WTC11 (cell line): ENCODE data around the gene STAB2. TPM values are rescaled to one million over a fixed set of nuclear protein-coding genes. Genes with fewer than 3 reads are reported as not detected.

Experiments
- ATAC-seq: fragments of 200-7000 bp; cut with Tn5 transposase; 2 replicates; pipeline ENCODE4 v1.10.0; 2021; ENCODE audit warnings: mild to moderate bottlenecking, moderate library complexity
- CTCF ChIA-PET: fragments of 300-600 bp; sonication (Branson Sonifier 250); formaldehyde crosslinking; loops from one replicate; lab custom pipeline; 2021; ENCODE audit warnings: antibody characterized with exemption; lab: Charles Lee
- POLR2A ChIA-PET: fragments of 350-600 bp; sonication (Branson Sonifier 250); formaldehyde crosslinking; loops from one replicate; lab custom pipeline; 2021; ENCODE audit warnings: antibody characterized with exemption; lab: Charles Lee
- DNase-seq: peaks from one replicate; pipeline ENCODE4 v3.0.0; 2021; ENCODE audit warnings: low spot score
- H3K27ac Mint-ChIP-seq: 2 replicates; pipeline ENCODE4 v1.8.0; 2021; ENCODE audit warnings: mixed read lengths
- H3K27me3 Mint-ChIP-seq: 2 replicates; pipeline ENCODE4 v1.8.0; 2021; ENCODE audit warnings: low read depth, mild to moderate bottlenecking, moderate library complexity, mixed read lengths
- H3K36me3 Mint-ChIP-seq: 2 replicates; pipeline ENCODE4 v1.8.0; 2021; ENCODE audit warnings: mixed read lengths
- H3K4me1 Mint-ChIP-seq: 2 replicates; pipeline ENCODE4 v1.8.0; 2022; ENCODE audit warnings: mixed read lengths
- H3K4me3 Mint-ChIP-seq: 2 replicates; pipeline ENCODE4 v1.8.0; 2021; ENCODE audit warnings: mild to moderate bottlenecking, moderate library complexity, mixed read lengths
- H3K9me3 Mint-ChIP-seq: 2 replicates; pipeline ENCODE4 v1.8.0; 2021; ENCODE audit warnings: mixed read lengths
- ESRRA ChIP-seq: sonication (generic); formaldehyde crosslinking; IDR thresholded peaks from 2 replicates; pipeline ENCODE4 v1.8.1; 2022; ENCODE audit warnings: mild to moderate bottlenecking, missing genetic modification reagents, borderline replicate concordance
- GTF2I ChIP-seq: fragments of 250-450 bp; sonication (Bioruptor Pico); conservative IDR thresholded peaks from 2 replicates; pipeline ENCODE4 v1.4.0; 2021; ENCODE audit warnings: mild to moderate bottlenecking
- HMGA2 ChIP-seq: fragments of 250-450 bp; sonication (Bioruptor Pico); IDR thresholded peaks from 2 replicates; pipeline ENCODE4 v1.4.0; 2021; ENCODE audit warnings: mild to moderate bottlenecking, moderate library complexity
- JAZF1 ChIP-seq: fragments of 250-450 bp; sonication (Bioruptor Pico); IDR thresholded peaks from 2 replicates; pipeline ENCODE4 v1.9.0; 2021; ENCODE audit warnings: moderate library complexity, mild to moderate bottlenecking, inconsistent platforms
- MXD4 ChIP-seq: fragments of 250-450 bp; sonication (Bioruptor Pico); IDR thresholded peaks from 2 replicates; pipeline ENCODE4 v1.8.0; 2021; ENCODE audit warnings: mild to moderate bottlenecking, moderate library complexity, borderline replicate concordance
- NFYB ChIP-seq: sonication (generic); formaldehyde crosslinking; conservative IDR thresholded peaks from 2 replicates; pipeline ENCODE4 v1.8.0; 2022; ENCODE audit warnings: low read depth, missing genetic modification reagents
- OVOL2 ChIP-seq: fragments of 250-450 bp; sonication (Bioruptor Pico); IDR thresholded peaks from 2 replicates; pipeline ENCODE4 v1.9.0; 2021; ENCODE audit warnings: mild to moderate bottlenecking, borderline replicate concordance
- SMAD4 ChIP-seq: sonication (generic); formaldehyde crosslinking; IDR thresholded peaks from 2 replicates; pipeline ENCODE4 v1.8.0; 2022; ENCODE audit warnings: mild to moderate bottlenecking, missing genetic modification reagents
- total RNA-seq: library from RNA; stranded (reverse); gene quantifications from 3 replicates; pipeline ENCODE4 v1.2.3, GENCODE V29; 2021
- TF ChIP-seq, protein P1 (sequence below): sonication (generic); formaldehyde crosslinking; IDR thresholded peaks from 2 replicates; pipeline ENCODE4 v1.8.0; 2022; ENCODE audit warnings: missing genetic modification reagents
- TF ChIP-seq, protein P2 (sequence below): sonication (generic); formaldehyde crosslinking; IDR thresholded peaks from 2 replicates; pipeline ENCODE4 v1.8.1; 2022; ENCODE audit warnings: low read depth, mild to moderate bottlenecking, moderate library complexity, missing genetic modification reagents, borderline replicate concordance
- TF ChIP-seq, protein P3 (sequence below): fragments of 250-450 bp; sonication (Bioruptor Pico); IDR thresholded peaks from 2 replicates; pipeline ENCODE4 v1.8.0; 2021; ENCODE audit warnings: mild to moderate bottlenecking
- TF ChIP-seq, protein P4 (sequence below): fragments of 250-450 bp; sonication (Bioruptor Pico); IDR thresholded peaks from 2 replicates; pipeline ENCODE4 v1.9.0; 2021; ENCODE audit warnings: mild to moderate bottlenecking
- TF ChIP-seq, protein P5 (sequence below): sonication (generic); formaldehyde crosslinking; IDR thresholded peaks from 2 replicates; pipeline ENCODE4 v1.8.1; 2023; ENCODE audit warnings: mild to moderate bottlenecking, moderate library complexity, missing genetic modification reagents
- TF ChIP-seq, protein P6 (sequence below): fragments of 250-450 bp; sonication (Bioruptor Pico); IDR thresholded peaks from 2 replicates; pipeline ENCODE4 v1.9.0; 2021; ENCODE audit warnings: moderate library complexity, mild to moderate bottlenecking, inconsistent platforms, borderline replicate concordance

Gene STAB2
- total RNA-seq, 1 experiment from 2014 or later = 0.48 TPM

DNA sequence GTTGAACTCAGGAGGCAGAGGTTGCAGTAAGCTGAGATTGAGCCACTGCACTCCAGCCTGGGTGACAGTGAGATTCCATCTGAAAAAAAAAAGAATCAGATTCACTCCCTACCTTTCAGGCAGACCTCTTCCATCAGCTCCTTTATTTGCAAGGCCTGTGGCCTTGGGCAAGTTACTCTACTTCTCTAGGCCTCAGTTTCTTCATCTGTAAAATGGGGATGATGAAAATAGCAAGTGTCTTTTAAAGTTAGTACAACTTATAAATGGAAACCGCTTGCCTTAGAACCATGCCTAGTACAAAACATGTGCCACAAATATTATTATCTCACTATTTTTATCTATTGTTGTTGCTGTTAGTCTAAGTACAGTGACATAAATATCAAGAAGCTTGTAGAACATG is 84.3 kb downstream of the STAB2 start (continued):
- TF ChIP-seq, protein P1, sequence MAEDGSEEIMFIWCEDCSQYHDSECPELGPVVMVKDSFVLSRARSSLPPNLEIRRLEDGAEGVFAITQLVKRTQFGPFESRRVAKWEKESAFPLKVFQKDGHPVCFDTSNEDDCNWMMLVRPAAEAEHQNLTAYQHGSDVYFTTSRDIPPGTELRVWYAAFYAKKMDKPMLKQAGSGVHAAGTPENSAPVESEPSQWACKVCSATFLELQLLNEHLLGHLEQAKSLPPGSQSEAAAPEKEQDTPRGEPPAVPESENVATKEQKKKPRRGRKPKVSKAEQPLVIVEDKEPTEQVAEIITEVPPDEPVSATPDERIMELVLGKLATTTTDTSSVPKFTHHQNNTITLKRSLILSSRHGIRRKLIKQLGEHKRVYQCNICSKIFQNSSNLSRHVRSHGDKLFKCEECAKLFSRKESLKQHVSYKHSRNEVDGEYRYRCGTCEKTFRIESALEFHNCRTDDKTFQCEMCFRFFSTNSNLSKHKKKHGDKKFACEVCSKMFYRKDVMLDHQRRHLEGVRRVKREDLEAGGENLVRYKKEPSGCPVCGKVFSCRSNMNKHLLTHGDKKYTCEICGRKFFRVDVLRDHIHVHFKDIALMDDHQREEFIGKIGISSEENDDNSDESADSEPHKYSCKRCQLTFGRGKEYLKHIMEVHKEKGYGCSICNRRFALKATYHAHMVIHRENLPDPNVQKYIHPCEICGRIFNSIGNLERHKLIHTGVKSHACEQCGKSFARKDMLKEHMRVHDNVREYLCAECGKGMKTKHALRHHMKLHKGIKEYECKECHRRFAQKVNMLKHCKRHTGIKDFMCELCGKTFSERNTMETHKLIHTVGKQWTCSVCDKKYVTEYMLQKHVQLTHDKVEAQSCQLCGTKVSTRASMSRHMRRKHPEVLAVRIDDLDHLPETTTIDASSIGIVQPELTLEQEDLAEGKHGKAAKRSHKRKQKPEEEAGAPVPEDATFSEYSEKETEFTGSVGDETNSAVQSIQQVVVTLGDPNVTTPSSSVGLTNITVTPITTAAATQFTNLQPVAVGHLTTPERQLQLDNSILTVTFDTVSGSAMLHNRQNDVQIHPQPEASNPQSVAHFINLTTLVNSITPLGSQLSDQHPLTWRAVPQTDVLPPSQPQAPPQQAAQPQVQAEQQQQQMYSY (CRISPR knock-in tag) = no peak
- TF ChIP-seq, all 79 proteins: peak for 0

DNA sequence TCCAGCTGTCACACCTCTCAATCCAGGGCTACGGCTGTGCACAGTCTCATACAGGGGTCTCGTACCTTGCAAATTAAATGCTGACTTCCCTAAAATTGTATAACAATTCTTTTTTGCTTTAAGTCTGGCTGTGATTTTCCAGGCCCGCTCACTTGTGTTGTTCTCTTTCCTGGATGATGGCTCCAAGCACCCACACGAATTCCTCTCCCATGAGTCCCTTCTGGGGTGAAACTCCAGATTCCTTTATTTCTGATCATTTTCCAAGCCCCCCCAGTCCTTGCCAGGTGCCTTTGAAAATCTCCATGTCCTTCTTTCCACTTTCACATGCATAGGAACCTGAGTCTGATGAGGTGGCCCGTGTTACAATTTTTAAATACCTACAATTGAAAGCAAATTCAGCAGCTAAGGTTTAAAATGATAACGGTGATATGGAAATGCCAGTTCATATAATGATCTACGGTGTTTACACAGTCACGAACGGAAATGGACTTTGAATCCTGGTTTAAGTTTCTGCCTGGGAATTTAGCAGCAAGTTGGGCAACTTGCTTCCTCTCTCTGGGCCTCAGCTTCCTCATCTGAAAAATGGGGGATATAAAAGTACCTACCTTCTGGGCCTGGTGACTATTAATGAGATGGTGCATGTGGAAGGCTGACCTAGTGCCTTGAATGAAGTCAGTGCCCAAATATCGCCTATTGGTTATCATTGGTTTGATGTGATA is 85.5 kb downstream of the STAB2 start:
- H3K9me3 Mint-ChIP-seq = no peaks in the 10 kb centered on the region
- DNase-seq = no peak
- no peaks in the 10 kb centered on the region for H3K27me3 Mint-ChIP-seq
- no peak for ATAC-seq
- H3K4me1 Mint-ChIP-seq = peaks cover 42% of the 10 kb centered on the region
- H3K36me3 Mint-ChIP-seq = no peaks in the 10 kb centered on the region
- H3K4me3 Mint-ChIP-seq = no peak overlapping the region
- ChIA-PET CTCF (interaction anchor here (4.1 kb wide), 1 partner anchor 40 kb away, joined by 21 read pairs; no protein-coding TSS in a partner anchor), POLR2A (no interaction called here)
- no peak overlapping the region for H3K27ac Mint-ChIP-seq
- TF ChIP-seq NFYB (CRISPR knock-in tag) (no peak), JAZF1 (CRISPR knock-in tag) (no peak), SMAD4 (CRISPR knock-in tag) (no peak), HMGA2 (CRISPR knock-in tag) (no peak), MXD4 (CRISPR knock-in tag) (no peak), ESRRA (CRISPR knock-in tag) (no peak), OVOL2 (CRISPR knock-in tag) (no peak), GTF2I (no peak)
- TF ChIP-seq, protein P2, sequence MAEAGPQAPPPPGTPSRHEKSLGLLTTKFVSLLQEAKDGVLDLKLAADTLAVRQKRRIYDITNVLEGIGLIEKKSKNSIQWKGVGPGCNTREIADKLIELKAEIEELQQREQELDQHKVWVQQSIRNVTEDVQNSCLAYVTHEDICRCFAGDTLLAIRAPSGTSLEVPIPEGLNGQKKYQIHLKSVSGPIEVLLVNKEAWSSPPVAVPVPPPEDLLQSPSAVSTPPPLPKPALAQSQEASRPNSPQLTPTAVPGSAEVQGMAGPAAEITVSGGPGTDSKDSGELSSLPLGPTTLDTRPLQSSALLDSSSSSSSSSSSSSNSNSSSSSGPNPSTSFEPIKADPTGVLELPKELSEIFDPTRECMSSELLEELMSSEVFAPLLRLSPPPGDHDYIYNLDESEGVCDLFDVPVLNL = no peak
- TF ChIP-seq, protein P3, sequence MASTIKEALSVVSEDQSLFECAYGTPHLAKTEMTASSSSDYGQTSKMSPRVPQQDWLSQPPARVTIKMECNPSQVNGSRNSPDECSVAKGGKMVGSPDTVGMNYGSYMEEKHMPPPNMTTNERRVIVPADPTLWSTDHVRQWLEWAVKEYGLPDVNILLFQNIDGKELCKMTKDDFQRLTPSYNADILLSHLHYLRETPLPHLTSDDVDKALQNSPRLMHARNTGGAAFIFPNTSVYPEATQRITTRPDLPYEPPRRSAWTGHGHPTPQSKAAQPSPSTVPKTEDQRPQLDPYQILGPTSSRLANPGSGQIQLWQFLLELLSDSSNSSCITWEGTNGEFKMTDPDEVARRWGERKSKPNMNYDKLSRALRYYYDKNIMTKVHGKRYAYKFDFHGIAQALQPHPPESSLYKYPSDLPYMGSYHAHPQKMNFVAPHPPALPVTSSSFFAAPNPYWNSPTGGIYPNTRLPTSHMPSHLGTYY (CRISPR knock-in tag) = no peak
- TF ChIP-seq, protein P4, sequence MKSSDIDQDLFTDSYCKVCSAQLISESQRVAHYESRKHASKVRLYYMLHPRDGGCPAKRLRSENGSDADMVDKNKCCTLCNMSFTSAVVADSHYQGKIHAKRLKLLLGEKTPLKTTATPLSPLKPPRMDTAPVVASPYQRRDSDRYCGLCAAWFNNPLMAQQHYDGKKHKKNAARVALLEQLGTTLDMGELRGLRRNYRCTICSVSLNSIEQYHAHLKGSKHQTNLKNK (CRISPR knock-in tag) = no peak
- TF ChIP-seq, protein P5, sequence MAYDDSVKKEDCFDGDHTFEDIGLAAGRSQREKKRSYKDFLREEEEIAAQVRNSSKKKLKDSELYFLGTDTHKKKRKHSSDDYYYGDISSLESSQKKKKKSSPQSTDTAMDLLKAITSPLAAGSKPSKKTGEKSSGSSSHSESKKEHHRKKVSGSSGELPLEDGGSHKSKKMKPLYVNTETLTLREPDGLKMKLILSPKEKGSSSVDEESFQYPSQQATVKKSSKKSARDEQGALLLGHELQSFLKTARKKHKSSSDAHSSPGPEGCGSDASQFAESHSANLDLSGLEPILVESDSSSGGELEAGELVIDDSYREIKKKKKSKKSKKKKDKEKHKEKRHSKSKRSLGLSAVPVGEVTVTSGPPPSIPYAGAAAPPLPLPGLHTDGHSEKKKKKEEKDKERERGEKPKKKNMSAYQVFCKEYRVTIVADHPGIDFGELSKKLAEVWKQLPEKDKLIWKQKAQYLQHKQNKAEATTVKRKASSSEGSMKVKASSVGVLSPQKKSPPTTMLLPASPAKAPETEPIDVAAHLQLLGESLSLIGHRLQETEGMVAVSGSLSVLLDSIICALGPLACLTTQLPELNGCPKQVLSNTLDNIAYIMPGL (CRISPR knock-in tag) = no peak
- TF ChIP-seq, protein P6, sequence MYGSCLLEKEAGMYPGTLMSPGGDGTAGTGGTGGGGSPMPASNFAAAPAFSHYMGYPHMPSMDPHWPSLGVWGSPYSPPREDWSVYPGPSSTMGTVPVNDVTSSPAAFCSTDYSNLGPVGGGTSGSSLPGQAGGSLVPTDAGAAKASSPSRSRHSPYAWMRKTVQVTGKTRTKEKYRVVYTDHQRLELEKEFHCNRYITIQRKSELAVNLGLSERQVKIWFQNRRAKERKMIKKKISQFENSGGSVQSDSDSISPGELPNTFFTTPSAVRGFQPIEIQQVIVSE (CRISPR knock-in tag) = no peak
